HepG2 (cell line): ENCODE measurements around the gene CYP27B1. TPM values are rescaled to one million over a fixed set of nuclear protein-coding genes. Genes with fewer than 3 reads are reported as not detected.

Experiments
- ESRRA ChIP-seq: sonication (generic); formaldehyde crosslinking; IDR thresholded peaks from 2 replicates; pipeline ENCODE4 v1.5.1; 2020; ENCODE audit warnings: mild to moderate bottlenecking, low read depth, missing genetic modification reagents
- FLYWCH1 ChIP-seq: sonication (generic); formaldehyde crosslinking; IDR thresholded peaks from 2 replicates; pipeline ENCODE4 v1.8.1; 2023; ENCODE audit warnings: mild to moderate bottlenecking, missing genetic modification reagents
- IKZF1 ChIP-seq: fragments of 450-650 bp; IDR thresholded peaks from 2 replicates; pipeline ENCODE4 v1.7.1; 2016
- POLR2AphosphoS5 ChIP-seq: IDR thresholded peaks from 2 replicates; pipeline ENCODE4 v1.6.1; 2012; ENCODE audit warnings: low read depth, low read length
- TEAD2 ChIP-seq: sonication (generic); formaldehyde crosslinking; IDR thresholded peaks from 2 replicates; pipeline ENCODE4 v1.9.0; 2021; ENCODE audit warnings: missing genetic modification reagents
- ZNF253 ChIP-seq: sonication (generic); formaldehyde crosslinking; IDR thresholded peaks from 2 replicates; pipeline ENCODE4 v1.8.0; 2022; ENCODE audit warnings: mild to moderate bottlenecking, missing genetic modification reagents, borderline replicate concordance
- ZNF292 ChIP-seq: sonication (generic); formaldehyde crosslinking; IDR thresholded peaks from 2 replicates; pipeline ENCODE4 v1.8.1; 2022; ENCODE audit warnings: mild to moderate bottlenecking, low read depth, missing genetic modification reagents, borderline replicate concordance
- ZNF331 ChIP-seq: sonication (generic); formaldehyde crosslinking; IDR thresholded peaks from 2 replicates; pipeline ENCODE4 v1.4.0; 2020; ENCODE audit warnings: missing genetic modification reagents
- ZNF547 ChIP-seq: sonication (generic); formaldehyde crosslinking; IDR thresholded peaks from 2 replicates; pipeline ENCODE4 v1.5.1; 2020; ENCODE audit warnings: mild to moderate bottlenecking, missing genetic modification reagents
- ZNF660 ChIP-seq: sonication (generic); formaldehyde crosslinking; IDR thresholded peaks from 2 replicates; pipeline ENCODE4 v1.5.1; 2020; ENCODE audit warnings: mild to moderate bottlenecking, low read depth, missing genetic modification reagents, borderline replicate concordance
- ZSCAN22 ChIP-seq: sonication (generic); formaldehyde crosslinking; IDR thresholded peaks from 2 replicates; pipeline ENCODE4 v1.4.0; 2020; ENCODE audit warnings: mild to moderate bottlenecking, missing genetic modification reagents
- polyA plus RNA-seq, 8 experiments: library from polyadenylated mRNA; depleted of rRNA in 3 of 8; stranded (reverse) in 7 of 8; unstranded in 1 of 8; fragments of >200 nt; fragmentation: Illumina TruSeq in 4 of 8; extraction: Trizol in 4 of 8; gene quantifications; 2 replicates each; pipeline versions ENCODE4 v1.2.1 to v1.2.3, GENCODE V29; 2011 to 2016; ENCODE audit warnings: low read depth in 4 of 8, missing spikeins in 1 of 8, mixed read lengths in 1 of 8; ENCODE audit not compliant: insufficient read depth in 1 of 8
- total RNA-seq, 5 experiments: library from RNA; depleted of rRNA; stranded (reverse); fragments of >200 nt; fragmentation: Illumina TruSeq; extraction: Trizol; gene quantifications; 2 replicates each; pipeline ENCODE4 v1.2.3, GENCODE V29; 2016; ENCODE audit warnings: low read depth in 1 of 5
- TF ChIP-seq, protein P1 (sequence below): sonication (generic); formaldehyde crosslinking; IDR thresholded peaks from 2 replicates; pipeline ENCODE4 v1.5.0; 2020; ENCODE audit warnings: mild to moderate bottlenecking, missing genetic modification reagents, borderline replicate concordance
- TF ChIP-seq, protein P2 (sequence below): sonication (generic); formaldehyde crosslinking; IDR thresholded peaks from 2 replicates; pipeline ENCODE4 v1.4.0; 2020; ENCODE audit warnings: missing genetic modification reagents, borderline replicate concordance
- TF ChIP-seq, protein P3 (sequence below): sonication (generic); formaldehyde crosslinking; conservative IDR thresholded peaks from 2 replicates; pipeline ENCODE4 v1.4.0; 2020; ENCODE audit warnings: missing genetic modification reagents
- TF ChIP-seq, protein P4 (sequence below): sonication (generic); formaldehyde crosslinking; IDR thresholded peaks from 2 replicates; pipeline ENCODE4 v1.9.0; 2022; ENCODE audit warnings: low read depth, missing genetic modification reagents

CYP27B1 gene
- total and polyA plus RNA-seq, 2 of the 13 experiments (the other 11 are each of a cell fraction or from before 2014, with no cell fraction given), result 2.3 to 3.0 TPM

DNA sequence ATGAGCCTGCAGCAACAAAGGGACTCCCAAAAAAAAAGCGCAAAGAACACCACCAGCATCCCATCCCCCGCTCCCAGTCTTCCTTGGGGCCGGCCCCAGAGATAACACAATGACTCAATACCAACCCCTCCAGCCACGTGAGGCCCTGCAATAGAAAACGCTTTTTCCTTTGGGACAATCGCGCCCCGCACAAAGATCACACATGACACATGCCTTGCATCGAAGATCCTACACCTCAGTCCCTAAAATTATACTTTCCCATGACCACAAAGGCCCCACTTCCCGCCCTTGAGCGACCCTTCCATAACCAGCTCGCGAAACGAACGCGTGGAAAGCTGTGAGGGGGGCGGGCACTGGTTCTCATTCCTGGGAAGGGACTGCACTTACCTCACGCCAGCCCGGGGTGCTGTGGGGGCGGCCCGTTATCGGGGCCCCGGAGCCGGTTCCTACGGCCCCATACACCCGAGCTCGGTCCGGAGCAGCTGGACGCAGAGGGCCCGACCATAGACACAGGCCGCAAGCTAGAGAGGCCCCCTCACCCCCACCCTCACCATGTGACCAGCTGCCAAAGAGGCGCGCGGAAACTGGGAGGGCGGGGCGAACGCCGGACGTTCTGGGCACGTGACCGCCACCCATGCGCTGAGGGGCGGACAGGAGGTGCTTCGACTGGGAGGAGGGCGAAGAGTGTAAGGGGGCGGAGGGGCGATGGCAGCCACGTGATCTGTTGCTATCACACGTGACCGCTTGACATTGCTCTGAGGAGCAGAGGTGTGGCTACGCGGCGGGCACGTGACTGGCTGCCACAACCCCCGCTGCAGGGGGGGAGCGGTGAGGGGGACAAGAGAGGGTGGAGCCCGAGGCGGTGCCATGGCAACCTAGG, 14.8 kb downstream of the CYP27B1 start, which contains the start of gene CDK4 (continued):
- TF ChIP-seq, protein P1, sequence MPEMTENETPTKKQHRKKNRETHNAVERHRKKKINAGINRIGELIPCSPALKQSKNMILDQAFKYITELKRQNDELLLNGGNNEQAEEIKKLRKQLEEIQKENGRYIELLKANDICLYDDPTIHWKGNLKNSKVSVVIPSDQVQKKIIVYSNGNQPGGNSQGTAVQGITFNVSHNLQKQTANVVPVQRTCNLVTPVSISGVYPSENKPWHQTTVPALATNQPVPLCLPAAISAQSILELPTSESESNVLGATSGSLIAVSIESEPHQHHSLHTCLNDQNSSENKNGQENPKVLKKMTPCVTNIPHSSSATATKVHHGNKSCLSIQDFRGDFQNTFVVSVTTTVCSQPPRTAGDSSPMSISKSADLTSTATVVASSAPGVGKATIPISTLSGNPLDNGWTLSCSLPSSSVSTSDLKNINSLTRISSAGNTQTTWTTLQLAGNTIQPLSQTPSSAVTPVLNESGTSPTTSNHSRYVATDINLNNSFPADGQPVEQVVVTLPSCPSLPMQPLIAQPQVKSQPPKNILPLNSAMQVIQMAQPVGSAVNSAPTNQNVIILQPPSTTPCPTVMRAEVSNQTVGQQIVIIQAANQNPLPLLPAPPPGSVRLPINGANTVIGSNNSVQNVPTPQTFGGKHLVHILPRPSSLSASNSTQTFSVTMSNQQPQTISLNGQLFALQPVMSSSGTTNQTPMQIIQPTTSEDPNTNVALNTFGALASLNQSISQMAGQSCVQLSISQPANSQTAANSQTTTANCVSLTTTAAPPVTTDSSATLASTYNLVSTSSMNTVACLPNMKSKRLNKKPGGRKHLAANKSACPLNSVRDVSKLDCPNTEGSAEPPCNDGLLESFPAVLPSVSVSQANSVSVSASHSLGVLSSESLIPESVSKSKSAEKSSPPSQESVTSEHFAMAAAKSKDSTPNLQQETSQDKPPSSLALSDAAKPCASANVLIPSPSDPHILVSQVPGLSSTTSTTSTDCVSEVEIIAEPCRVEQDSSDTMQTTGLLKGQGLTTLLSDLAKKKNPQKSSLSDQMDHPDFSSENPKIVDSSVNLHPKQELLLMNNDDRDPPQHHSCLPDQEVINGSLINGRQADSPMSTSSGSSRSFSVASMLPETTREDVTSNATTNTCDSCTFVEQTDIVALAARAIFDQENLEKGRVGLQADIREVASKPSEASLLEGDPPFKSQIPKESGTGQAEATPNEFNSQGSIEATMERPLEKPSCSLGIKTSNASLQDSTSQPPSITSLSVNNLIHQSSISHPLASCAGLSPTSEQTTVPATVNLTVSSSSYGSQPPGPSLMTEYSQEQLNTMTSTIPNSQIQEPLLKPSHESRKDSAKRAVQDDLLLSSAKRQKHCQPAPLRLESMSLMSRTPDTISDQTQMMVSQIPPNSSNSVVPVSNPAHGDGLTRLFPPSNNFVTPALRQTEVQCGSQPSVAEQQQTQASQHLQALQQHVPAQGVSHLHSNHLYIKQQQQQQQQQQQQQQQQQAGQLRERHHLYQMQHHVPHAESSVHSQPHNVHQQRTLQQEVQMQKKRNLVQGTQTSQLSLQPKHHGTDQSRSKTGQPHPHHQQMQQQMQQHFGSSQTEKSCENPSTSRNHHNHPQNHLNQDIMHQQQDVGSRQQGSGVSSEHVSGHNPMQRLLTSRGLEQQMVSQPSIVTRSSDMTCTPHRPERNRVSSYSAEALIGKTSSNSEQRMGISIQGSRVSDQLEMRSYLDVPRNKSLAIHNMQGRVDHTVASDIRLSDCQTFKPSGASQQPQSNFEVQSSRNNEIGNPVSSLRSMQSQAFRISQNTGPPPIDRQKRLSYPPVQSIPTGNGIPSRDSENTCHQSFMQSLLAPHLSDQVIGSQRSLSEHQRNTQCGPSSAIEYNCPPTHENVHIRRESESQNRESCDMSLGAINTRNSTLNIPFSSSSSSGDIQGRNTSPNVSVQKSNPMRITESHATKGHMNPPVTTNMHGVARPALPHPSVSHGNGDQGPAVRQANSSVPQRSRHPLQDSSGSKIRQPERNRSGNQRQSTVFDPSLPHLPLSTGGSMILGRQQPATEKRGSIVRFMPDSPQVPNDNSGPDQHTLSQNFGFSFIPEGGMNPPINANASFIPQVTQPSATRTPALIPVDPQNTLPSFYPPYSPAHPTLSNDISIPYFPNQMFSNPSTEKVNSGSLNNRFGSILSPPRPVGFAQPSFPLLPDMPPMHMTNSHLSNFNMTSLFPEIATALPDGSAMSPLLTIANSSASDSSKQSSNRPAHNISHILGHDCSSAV, result peak; percentile 81; the same call in 1 of the 2 replicates
- no peak for TF ChIP-seq FLYWCH1 (CRISPR knock-in tag)
- no peak for TF ChIP-seq ZNF292 (CRISPR knock-in tag)
- TF ChIP-seq ZSCAN22 (CRISPR knock-in tag), result 0 out of 2 replicates have a peak, but pooled peaks have one; percentile 40
- TF ChIP-seq, protein P2, sequence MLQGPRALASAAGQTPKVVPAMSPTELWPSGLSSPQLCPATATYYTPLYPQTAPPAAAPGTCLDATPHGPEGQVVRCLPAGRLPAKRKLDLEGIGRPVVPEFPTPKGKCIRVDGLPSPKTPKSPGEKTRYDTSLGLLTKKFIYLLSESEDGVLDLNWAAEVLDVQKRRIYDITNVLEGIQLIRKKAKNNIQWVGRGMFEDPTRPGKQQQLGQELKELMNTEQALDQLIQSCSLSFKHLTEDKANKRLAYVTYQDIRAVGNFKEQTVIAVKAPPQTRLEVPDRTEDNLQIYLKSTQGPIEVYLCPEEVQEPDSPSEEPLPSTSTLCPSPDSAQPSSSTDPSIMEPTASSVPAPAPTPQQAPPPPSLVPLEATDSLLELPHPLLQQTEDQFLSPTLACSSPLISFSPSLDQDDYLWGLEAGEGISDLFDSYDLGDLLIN, result no peak; the same call in 1 of the 2 replicates
- peak; percentile 69 for TF ChIP-seq POLR2AphosphoS5
- TF ChIP-seq, protein P3, sequence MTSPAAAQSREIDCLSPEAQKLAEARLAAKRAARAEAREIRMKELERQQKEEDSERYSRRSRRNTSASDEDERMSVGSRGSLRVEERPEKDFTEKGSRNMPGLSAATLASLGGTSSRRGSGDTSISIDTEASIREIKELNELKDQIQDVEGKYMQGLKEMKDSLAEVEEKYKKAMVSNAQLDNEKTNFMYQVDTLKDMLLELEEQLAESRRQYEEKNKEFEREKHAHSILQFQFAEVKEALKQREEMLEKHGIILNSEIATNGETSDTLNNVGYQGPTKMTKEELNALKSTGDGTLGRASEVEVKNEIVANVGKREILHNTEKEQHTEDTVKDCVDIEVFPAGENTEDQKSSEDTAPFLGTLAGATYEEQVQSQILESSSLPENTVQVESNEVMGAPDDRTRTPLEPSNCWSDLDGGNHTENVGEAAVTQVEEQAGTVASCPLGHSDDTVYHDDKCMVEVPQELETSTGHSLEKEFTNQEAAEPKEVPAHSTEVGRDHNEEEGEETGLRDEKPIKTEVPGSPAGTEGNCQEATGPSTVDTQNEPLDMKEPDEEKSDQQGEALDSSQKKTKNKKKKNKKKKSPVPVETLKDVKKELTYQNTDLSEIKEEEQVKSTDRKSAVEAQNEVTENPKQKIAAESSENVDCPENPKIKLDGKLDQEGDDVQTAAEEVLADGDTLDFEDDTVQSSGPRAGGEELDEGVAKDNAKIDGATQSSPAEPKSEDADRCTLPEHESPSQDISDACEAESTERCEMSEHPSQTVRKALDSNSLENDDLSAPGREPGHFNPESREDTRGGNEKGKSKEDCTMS (CRISPR knock-in tag), result no peak
- no peak for TF ChIP-seq ZNF660 (CRISPR knock-in tag)
- no peak for TF ChIP-seq TEAD2
- TF ChIP-seq ESRRA (CRISPR knock-in tag), result peak; percentile 65; the same call in 1 of the 2 replicates
- no peak for TF ChIP-seq IKZF1
- no peak for TF ChIP-seq ZNF253 (CRISPR knock-in tag)
- TF ChIP-seq ZNF331 (CRISPR knock-in tag), result peak; percentile 81
- TF ChIP-seq, protein P4, sequence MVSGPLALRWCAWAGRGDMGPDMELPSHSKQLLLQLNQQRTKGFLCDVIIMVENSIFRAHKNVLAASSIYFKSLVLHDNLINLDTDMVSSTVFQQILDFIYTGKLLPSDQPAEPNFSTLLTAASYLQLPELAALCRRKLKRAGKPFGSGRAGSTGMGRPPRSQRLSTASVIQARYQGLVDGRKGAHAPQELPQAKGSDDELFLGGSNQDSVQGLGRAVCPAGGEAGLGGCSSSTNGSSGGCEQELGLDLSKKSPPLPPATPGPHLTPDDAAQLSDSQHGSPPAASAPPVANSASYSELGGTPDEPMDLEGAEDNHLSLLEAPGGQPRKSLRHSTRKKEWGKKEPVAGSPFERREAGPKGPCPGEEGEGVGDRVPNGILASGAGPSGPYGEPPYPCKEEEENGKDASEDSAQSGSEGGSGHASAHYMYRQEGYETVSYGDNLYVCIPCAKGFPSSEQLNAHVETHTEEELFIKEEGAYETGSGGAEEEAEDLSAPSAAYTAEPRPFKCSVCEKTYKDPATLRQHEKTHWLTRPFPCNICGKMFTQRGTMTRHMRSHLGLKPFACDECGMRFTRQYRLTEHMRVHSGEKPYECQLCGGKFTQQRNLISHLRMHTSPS (CRISPR knock-in tag), result no peak
- peak; percentile 97 for TF ChIP-seq ZNF547
